ENCODE measurements around the gene STRBP.
"Not testable (repeated sequence)": the region's sequence is repeated elsewhere in the genome, so short reads cannot be mapped to it uniquely, and the experiment has no call there.

Gene STRBP

DNA sequence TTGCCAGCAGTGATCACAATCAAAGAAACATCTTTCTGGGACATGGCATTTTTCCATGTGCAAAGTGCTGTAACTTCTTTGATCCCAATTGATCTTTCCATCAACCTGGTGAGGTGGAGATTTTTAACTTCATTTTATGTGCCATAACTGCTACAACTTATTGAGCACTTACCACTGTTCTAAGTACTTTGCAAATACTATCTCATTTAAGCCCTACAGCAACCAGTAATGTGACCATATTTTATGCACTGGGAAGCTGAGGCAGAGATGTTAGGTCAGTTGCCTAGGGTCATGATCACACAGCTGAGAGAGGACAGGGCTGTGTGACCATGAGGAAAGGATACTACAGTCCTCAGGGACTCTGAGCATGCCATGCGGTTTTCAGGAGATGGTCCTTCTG lies 17.9 kb upstream of the STRBP start:
- in situ Hi-C loops (cut with MboI; ENCODE audit: low pct_unique_long_range_greater_than_20kb, low sequenced_read_pairs), result no loop called here
- no peak for DNase-seq

DNA sequence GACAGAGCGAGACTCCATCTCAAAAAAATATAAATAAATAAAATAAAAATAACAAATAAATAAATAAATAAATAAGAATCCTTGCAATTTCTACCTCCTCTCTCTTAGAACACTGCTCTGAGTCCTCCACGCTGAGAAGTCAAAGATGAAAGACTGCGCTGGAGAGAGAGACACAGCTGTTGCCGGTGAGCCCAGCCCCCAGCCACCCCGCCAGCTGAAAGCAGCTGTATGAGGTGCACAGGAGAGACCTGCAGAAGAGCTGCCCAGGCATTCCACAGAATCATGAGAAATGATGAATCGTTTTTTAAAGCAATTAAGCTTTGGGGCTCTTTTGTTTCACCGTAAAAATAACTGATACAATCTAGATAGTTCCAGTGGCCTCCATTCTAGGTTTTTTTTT lies 16.3 kb upstream of the STRBP start:
- in situ Hi-C loops (cut with MboI; ENCODE audit: low pct_unique_long_range_greater_than_20kb, low sequenced_read_pairs), result no loop called here
- no peak for DNase-seq

DNA sequence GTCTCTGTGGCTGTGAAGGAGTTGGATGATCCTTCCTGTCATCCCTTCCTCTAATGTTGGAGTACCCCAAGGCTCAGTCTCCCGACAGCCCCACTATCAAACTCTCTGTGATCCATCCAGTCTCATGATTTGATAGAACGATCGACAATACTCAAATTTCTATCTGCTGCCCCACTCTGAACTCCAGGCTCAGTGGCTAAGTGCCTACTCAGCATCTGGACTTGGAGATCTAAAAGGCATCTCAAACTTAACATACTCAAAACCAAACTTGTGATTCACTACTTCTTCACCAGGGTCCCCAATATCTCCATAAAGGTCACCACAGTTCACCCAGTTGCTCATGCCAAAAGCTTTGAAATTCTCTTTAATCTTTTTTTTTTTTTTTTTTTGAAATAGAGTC lies 15.1 kb upstream of the STRBP start:
- no peak for DNase-seq
- in situ Hi-C loops (cut with MboI; ENCODE audit: low pct_unique_long_range_greater_than_20kb, low sequenced_read_pairs), result no loop called here

DNA sequence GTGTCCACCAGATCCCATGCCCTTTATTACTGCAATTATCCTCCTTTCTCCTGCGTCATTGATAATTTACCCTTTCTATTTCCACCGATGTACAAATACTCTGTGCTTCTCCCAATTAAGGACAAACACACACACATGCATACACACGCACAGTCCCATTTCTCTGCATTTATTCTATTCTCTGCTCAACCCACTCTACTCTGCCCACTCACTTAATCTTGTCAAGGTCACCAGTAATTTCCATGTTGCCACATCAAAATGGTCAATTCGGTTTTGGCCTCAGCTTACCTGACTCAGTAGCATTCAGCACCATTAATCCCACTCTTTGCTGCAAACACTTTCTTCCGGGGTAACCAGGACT lies 14.6 kb upstream of the STRBP start:
- no peak for DNase-seq
- in situ Hi-C loops (cut with MboI; ENCODE audit: low pct_unique_long_range_greater_than_20kb, low sequenced_read_pairs), result no loop called here

DNA sequence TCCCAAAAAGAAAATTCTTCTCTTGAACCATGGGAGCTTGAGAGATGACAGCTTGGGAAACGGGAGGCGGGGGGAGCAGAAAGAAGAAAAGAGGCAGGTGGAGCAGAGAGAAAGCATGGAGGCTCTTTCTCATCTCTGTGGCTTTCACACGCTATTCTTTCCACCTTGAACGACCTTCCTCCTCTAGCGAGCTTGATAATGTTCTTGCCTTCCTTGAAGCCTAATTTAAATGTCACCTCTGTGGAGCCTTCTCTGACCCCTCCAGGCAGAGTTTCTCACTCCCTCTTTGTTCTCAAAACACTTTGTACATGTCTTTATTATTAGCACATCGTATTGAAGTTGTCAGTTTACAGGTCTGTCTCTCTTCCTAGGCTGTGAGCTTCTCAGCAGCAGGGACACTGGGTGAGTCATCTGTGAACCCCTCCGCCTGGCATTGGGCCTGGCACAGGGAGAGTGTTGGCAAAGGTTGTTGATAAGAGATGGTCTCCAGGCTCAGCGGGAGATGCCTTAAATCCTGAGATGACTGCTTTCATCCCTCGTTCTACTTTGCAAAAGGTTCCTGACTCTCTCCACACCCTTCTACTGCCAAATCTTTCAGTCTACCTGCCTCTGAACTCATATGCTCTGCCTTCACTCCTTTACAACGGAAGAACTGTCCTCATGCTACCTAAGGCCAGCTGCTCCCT lies 14.1 kb upstream of the STRBP start:
- no peak for DNase-seq
- in situ Hi-C loops (cut with MboI; ENCODE audit: low pct_unique_long_range_greater_than_20kb, low sequenced_read_pairs), result no loop called here

DNA sequence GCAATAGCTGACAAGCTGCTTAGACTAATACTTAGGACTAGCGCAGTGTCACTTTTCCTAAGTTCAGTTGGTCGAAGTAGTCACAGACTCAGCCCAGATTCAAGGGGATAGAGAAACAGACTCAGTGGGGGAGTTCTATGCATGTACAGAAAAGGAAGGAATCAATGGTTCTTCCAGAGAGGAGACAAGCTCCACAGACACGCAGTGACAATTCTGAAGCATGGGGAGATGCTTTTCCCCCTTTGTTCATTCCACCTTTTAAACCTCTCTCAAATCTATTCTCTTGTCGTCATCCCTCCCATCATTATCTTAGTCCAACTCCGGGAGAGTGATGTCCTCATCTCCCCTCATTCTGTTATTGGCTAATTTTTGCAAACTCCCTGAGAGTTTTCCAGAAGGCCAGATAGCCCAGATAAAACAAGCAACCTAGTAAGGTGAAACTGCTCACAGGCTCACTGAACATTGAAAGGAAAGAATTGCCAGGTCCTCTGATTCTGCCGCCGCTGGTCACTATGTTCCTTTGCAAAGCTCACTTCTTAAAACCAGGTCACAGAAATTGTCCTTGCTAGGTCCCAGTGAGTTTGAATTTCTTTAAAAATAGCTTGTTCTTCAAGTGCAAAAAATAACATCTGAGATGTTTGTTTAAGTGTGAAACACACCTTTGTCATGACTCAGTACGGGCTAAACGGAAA lies 13.4 kb upstream of the STRBP start:
- in situ Hi-C loops (cut with MboI; ENCODE audit: low pct_unique_long_range_greater_than_20kb, low sequenced_read_pairs), result no loop called here
- no peak for DNase-seq

DNA sequence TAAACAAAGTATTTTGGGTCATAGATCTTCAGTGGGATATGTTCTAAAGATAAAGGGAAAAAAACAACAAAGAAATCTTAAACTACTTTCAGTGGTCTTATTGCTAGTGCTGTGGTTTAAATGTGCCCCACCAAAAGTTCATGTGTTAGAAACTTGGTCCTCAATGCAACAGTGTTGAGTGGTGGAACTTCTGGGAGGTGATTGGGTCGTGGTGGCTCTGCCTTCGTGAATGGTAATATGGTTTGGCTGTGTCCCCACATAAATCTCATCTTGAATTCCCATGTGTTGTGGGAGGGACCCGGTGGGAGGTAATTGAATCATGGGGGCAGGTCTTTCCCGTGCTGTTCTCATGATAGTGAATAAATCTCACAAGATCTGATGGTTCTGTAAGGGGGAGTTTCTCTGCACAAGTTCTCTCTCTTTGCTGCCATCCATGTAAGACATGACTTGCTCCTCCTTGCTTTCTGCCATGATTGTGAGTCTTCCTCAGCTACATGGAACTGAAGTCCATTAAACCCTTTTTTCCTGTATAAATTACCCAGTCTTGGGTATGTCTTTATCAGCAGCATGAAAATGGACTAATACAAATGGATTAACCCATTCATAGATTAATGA lies 10.6 kb upstream of the STRBP start:
- DNase-seq; in situ Hi-C loops (cut with MboI; ENCODE audit: low pct_unique_long_range_greater_than_20kb, low sequenced_read_pairs): not testable (repeated sequence)

DNA sequence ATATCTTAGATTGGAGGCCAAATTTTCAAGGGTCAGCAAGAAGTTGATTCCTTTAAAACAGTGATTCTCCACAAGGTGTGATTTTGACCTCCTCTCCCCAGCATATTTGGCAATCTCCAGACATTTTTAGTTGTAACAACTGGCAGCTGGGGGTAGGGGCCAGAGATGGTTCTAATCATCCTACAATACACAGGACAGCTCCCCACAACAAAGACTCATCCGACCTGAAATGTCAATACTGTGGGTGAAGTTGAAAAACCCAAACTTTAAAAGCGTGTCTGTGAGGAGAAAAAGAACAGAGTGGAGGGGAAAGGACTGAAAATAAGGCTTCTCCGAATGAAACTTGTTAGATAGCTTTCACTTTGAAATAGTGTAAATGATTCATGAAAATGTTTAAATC lies 10.0 kb upstream of the STRBP start:
- no peak for DNase-seq
- in situ Hi-C loops (cut with MboI; ENCODE audit: low pct_unique_long_range_greater_than_20kb, low sequenced_read_pairs), result no loop called here

DNA sequence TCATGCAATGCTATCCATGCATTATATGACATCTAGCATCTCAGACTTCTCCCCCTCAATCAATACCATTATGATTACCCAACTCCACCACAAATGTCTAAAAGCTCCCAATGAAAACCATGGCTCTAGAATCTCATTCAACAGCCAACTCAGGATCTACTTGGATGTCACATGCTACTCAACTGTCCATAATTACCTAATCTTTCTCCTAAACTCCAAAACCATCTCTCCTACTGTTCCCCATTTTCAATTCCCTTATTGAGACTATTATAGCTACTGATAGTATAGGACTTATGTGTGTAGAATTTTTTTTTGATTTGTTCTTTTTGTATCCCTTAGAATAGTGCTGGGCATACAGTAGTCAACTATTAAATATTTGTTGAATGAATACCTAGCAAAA lies 8.2 kb upstream of the STRBP start:
- in situ Hi-C loops (cut with MboI; ENCODE audit: low pct_unique_long_range_greater_than_20kb, low sequenced_read_pairs), result no loop called here
- DNase-seq, result no peak

DNA sequence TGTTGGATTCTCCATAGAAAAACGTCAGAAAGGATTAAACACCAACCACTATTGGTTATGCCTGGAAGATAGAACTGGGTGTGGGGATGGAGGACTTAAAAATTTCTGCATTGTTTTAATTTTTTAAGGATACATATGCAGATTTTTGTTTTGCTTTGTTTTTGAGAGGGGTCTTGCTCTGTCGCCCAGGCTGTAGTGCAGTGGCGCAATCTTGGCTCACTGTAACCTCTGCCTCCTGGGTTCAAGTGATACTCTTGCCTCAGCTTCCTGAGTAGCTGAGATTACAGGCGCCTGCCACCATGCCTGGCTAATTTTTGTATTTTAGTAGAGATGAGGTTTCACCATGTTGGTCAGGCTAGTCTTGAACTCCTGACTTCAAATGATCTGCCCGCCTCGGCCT lies 2.7 kb upstream of the STRBP start:
- in situ Hi-C loops (cut with MboI; ENCODE audit: low pct_unique_long_range_greater_than_20kb, low sequenced_read_pairs); DNase-seq: not testable (repeated sequence)

DNA sequence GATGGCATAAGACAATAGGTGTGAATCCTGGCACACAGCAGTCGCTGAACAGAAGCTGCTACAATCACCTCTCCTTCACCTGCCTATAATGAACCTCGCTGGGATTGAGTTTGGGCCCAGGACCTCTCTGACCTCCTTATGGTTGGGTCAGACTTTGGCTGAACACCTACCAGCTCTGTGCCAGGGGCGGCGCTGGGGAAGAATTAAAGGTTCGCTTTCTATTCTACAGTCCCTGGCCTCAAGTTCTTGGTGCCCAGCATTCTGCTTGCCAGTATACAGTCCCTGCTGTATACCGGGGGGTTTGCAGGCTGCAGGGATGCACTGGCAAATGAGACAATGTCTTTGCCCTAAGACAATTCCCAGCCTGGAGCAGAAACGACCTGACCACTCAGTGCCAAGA lies 895 bp upstream of the STRBP start:
- no peak for DNase-seq
- in situ Hi-C loops (cut with MboI; ENCODE audit: low pct_unique_long_range_greater_than_20kb, low sequenced_read_pairs), result no loop called here

DNA sequence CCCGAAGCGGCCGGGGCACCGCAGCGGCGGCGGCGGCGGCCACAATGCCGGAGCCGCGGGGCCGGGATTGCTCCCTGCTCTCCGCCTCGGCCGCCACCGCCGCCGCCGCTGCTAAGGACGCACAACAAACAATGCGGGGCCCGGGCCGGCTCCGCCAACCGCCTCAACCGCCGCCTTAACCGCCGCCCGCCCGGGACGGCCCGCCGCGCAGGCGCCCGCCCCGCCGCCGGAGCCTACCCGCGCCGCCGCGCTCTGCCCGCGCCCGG lies 254 bp downstream of the STRBP start:
- DNase-seq, result no peak
- in situ Hi-C loops (cut with MboI; ENCODE audit: low pct_unique_long_range_greater_than_20kb, low sequenced_read_pairs), result no loop called here

DNA sequence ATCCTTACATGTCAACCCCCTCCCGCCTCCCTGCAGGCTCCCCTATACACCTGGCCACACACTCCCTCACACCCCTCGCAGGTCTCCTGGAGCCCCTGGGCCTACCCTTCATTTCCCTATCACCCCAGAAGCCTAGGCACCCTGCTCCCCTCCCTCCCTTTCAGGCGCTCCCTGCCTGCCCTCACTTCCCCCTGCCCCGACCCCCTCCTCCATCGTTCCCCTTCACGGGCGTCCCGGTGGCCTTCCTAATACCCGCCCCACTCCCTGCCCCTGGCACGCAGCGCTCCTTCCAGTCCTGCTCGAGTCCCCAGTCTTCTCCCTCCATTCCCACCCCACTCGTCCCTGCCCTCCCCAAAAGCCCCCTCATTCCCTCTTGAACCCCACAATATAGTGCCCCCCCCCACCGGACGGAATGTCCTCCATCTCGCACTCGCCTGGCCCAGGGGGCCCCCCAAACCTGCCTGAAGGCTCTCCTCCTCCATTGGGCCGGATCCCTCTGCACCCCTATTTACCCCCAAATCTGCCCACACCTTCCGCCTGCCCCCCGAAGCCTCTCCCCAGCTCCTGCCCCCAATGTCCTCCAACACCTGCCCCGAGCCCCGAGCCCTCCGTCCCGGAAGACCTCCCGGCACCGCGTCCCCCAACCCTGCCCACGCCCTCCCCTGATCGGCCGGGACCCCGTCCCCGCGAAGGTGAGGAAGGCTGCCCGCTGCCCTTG lies 746 bp downstream of the STRBP start:
- DNase-seq, result no peak
- in situ Hi-C loops (cut with MboI; ENCODE audit: low pct_unique_long_range_greater_than_20kb, low sequenced_read_pairs), result no loop called here

DNA sequence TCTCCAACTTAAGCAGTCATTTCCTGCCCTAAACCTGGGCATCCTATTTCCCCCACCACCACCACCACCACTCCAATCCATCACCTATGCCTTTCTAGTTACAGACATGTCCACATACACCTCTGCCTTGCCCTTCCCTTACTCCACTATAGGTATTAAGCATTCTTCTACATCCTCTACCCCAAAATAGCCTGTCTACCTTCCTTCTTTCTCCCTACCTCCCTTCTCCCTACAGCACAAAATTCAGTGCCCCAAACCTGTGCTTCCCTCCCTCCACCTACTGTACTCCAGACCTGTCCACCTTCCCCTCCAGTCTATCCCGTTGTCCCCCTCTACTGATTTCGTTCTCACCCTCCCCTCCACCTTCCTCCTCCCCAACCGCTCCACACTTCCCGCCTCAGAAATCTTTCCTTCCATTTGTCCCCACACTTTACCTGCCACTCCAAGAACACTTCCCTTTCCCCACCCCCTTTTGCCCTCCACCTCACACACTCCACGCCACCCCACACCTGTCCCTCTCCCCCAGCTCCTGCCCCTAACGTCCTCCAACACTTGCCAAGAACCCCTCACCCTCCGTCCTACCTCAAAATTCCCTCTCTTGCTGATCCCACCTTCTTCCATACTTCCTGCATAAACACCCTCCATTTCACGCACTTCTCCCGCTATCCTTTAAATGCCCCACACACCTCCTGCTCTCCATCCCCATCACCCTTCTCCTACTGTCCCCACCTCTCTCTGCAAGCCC lies 1.6 kb downstream of the STRBP start:
- in situ Hi-C loops (cut with MboI; ENCODE audit: low pct_unique_long_range_greater_than_20kb, low sequenced_read_pairs), result no loop called here

DNA sequence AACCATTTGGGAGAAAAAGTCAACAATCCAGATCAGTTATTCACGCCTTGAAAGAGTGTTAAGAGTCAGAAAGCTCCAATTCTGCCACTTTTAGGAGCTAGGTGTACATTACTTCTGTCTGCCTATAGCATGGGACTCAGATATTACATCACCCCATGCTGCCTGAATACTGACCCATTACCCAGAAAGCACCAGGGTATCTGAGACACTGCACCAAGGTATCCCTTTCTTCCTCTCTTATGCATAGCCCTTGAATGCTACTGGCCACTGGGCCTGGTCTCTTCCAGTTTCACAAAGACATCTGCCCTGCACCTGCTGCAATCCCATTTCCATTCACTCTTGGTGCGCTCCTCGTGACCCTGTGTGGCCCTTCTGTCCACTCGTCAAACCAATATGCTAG lies 2.6 kb downstream of the STRBP start:
- in situ Hi-C loops (cut with MboI; ENCODE audit: low pct_unique_long_range_greater_than_20kb, low sequenced_read_pairs), result no loop called here

More for the DNA sequence above, 1.6 kb downstream of the STRBP start:
- DNase-seq, result no peak

DNA sequence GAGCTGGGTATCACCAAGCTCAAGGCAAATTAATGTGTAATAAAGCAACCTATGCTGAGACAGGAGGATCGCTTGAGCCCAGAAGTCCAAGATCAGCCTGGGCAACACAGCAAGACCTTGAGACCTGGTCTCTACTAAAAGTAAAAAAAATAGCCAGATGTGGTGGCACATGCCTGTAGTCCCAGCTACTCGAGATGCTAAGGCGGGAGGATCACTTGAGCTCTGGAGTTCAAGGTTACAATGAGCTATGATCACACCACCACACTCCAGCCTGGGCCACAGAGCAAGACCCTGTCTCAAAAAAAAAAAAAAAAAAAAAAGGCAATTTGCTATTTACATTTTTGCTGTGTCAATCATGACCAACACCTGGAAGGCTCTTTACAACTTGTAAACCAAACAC lies 5.2 kb downstream of the STRBP start:
- no peak for DNase-seq
- in situ Hi-C loops (cut with MboI; ENCODE audit: low pct_unique_long_range_greater_than_20kb, low sequenced_read_pairs), result no loop called here

More for the DNA sequence above, 2.6 kb downstream of the STRBP start:
- no peak for DNase-seq

DNA sequence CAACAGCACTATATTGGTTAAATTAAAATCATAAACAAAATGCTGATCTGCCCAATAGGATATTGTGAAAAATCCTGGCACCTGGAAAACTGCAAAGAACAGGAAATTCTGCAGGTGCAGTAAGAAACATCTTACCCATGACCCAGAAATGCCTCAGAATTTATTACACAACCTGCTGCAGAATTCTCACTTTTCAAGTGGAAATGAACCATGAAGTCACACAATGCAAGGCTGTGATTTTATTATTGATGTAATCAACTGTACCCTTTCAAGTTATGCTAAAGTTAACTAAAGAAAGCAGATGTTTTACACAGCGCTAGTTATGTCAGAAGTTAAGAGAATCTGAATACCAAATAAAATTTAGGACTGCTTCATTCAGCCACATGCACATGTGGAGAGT lies 6.0 kb downstream of the STRBP start:
- no peak for DNase-seq
- in situ Hi-C loops (cut with MboI; ENCODE audit: low pct_unique_long_range_greater_than_20kb, low sequenced_read_pairs), result no loop called here

DNA sequence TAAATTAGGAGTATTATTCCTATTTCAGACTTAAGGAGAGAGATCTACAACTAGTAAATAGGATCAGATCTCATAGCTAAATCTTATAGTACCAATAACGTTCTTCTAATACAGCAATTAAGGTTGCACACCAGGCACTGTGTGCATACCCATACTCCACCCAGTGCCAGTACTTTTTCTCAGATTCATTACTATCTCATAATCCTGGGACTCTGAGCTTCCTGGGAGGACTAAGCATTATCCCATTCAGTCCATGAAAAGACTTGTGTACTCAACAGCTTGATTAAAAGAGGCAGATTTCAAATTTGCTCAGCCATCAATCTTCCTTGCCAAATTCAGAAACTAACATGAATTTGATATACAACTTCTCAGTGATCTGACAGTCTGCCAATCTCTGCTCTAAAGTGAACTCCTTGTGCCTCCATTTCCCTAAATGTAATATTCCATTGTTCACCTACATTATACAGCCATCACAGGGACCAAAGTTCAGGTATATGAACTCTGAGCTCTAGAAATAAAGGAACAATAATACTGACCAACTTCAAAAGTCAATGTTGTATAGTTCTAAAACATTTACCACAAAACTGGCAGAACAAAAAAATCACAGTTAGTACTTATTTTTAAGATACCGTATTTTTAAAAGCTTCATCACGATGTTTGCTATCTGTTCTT lies 7.2 kb downstream of the STRBP start:
- in situ Hi-C loops (cut with MboI; ENCODE audit: low pct_unique_long_range_greater_than_20kb, low sequenced_read_pairs), result no loop called here

DNA sequence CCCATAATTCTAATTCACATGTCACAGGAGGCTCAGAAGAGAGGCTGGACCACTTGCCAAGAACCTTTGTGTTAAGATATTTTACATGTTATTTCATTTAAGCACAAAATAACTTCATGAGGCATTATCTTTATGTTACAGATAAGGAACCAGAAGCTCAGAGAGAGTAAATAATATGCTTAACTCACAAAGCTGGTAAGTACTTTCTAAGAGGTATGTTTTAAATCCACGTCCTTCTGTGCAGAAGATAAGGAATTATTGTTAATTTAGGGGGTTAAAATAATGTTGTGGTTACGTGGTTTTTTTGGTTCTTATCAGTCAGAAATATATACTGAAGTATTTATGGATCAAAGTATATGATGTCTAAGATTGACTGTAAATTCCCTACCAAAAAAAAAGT lies 8.0 kb downstream of the STRBP start:
- DNase-seq, result no peak
- in situ Hi-C loops (cut with MboI; ENCODE audit: low pct_unique_long_range_greater_than_20kb, low sequenced_read_pairs), result no loop called here

More for the DNA sequence above, 7.2 kb downstream of the STRBP start:
- DNase-seq, result no peak

Measured in KBM-7 (cell line).